ENCODE data around the gene TMEM135. TPM values are rescaled to one million over a fixed set of nuclear protein-coding genes. Genes with fewer than 3 reads are reported as not detected.

The TMEM135 gene
- total RNA-seq, 1 experiment from 2014 or later: 12.6 TPM

DNA sequence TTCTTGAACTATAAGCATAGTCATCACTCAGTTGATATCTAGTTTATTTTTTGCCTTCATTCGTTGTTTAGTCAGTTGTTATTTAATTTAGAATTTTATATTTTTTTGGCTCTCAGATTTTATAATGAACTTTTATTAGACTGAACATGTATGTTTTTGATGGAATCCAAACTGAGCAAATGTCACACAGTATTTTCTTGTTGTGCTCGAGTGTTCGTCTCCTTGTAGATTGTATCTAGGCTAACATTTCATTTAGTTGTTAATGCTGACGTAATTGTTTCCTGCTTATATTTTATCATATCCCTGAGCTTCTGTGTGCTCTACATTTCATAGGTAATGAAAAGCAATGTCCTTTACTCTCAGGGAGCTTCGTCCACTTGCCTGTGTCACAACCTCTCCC, 286.2 kb downstream of the TMEM135 start:
- Mint-ChIP-seq H3K4me1 (ENCODE audit: low read depth, unreplicated experiment) (no peaks in the 10 kb centered on the region), H3K27me3 (ENCODE audit: unreplicated experiment) (no peaks in the 10 kb centered on the region), H3K27ac (ENCODE audit: unreplicated experiment) (no peak overlapping the region), H3K4me3 (ENCODE audit: low read depth, unreplicated experiment) (no peak overlapping the region), H3K36me3 (ENCODE audit: insufficient read depth, unreplicated experiment) (no peaks in the 10 kb centered on the region), H3K9me3 (ENCODE audit: low read depth, unreplicated experiment) (no peaks in the 10 kb centered on the region)
- TF ChIP-seq, protein P1, sequence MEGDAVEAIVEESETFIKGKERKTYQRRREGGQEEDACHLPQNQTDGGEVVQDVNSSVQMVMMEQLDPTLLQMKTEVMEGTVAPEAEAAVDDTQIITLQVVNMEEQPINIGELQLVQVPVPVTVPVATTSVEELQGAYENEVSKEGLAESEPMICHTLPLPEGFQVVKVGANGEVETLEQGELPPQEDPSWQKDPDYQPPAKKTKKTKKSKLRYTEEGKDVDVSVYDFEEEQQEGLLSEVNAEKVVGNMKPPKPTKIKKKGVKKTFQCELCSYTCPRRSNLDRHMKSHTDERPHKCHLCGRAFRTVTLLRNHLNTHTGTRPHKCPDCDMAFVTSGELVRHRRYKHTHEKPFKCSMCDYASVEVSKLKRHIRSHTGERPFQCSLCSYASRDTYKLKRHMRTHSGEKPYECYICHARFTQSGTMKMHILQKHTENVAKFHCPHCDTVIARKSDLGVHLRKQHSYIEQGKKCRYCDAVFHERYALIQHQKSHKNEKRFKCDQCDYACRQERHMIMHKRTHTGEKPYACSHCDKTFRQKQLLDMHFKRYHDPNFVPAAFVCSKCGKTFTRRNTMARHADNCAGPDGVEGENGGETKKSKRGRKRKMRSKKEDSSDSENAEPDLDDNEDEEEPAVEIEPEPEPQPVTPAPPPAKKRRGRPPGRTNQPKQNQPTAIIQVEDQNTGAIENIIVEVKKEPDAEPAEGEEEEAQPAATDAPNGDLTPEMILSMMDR (IDR thresholded peaks at IDR 0.05; ENCODE audit: unreplicated experiment): no peak
- no TSS peak for BruUV-seq (replicated peaks)
- CTCF ChIA-PET: no interaction called here
- DNase-seq: no peak
- intact Hi-C loops (cut with micrococcal nuclease; ENCODE audit: unreplicated experiment): no loop called here

DNA sequence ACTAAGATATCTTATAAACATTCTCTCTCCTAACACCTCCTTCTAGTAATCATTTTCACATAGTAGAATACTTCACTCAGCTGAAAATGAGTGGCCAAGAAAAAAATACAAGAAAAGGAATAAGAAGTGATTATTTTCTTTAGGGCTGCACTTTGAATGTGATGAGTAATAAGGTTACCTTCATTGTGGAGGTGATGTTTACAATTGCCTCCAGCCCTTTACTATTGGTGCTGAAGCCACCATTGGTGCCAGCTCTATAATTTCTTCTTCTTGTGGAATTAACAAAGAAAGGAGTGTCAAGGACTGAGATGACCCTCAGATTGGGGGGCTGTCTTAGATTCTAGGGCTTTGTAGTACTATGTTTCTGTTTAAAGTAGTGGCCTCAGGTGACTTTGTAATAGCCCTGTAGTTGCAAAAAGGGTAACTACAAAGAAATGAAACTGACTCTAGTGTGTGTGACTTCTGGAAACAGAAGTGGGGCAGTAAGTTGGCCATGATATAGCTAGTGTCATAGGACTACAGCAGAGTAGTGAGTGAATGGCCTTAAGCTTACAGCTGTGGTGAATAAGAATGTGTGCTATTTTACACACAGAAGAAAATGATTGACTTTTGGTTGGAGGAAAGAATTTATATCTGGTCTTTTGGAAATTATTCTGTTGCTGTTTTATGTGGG, 287.2 kb downstream of the TMEM135 start:
- H3K4me1 Mint-ChIP-seq (ENCODE audit: low read depth, unreplicated experiment): no peaks in the 10 kb centered on the region
- DNase-seq: no peak
- CTCF ChIA-PET: no interaction called here
- no peaks in the 10 kb centered on the region for H3K36me3 Mint-ChIP-seq (ENCODE audit: insufficient read depth, unreplicated experiment)
- no TSS peak for BruUV-seq (replicated peaks)
- intact Hi-C loops (cut with micrococcal nuclease; ENCODE audit: unreplicated experiment): no loop called here
- H3K9me3 Mint-ChIP-seq (ENCODE audit: low read depth, unreplicated experiment): no peaks in the 10 kb centered on the region
- H3K27me3 Mint-ChIP-seq (ENCODE audit: unreplicated experiment): no peaks in the 10 kb centered on the region
- H3K27ac Mint-ChIP-seq (ENCODE audit: unreplicated experiment): no peak overlapping the region
- TF ChIP-seq, protein P1 (IDR thresholded peaks at IDR 0.05; ENCODE audit: unreplicated experiment): no peak
- no peak overlapping the region for H3K4me3 Mint-ChIP-seq (ENCODE audit: low read depth, unreplicated experiment)

DNA sequence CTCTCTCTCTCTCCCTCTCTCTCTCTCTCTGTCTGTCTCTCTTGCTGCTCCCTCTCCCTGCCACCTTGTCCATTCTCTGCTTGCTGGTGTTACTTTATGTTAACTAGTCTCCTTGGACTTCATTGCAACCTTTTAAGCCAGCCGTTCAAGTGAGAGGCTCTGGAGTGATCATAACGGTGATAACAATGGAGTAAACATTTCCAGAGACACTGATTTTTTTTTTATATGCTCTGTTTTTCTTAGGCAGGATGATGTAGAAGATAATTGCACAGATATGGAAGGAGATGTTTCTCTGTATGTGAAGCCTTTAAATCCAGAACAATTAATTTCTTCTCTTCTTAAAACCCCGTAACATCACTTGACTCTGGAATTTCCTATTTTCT, 287.7 kb downstream of the TMEM135 start:
- Mint-ChIP-seq H3K27ac (ENCODE audit: unreplicated experiment) (no peak overlapping the region), H3K36me3 (ENCODE audit: insufficient read depth, unreplicated experiment) (no peaks in the 10 kb centered on the region), H3K27me3 (ENCODE audit: unreplicated experiment) (no peaks in the 10 kb centered on the region), H3K4me3 (ENCODE audit: low read depth, unreplicated experiment) (no peak overlapping the region), H3K9me3 (ENCODE audit: low read depth, unreplicated experiment) (no peaks in the 10 kb centered on the region), H3K4me1 (ENCODE audit: low read depth, unreplicated experiment) (no peaks in the 10 kb centered on the region)
- no TSS peak for BruUV-seq (replicated peaks)
- TF ChIP-seq, protein P1 (IDR thresholded peaks at IDR 0.05; ENCODE audit: unreplicated experiment): no peak
- intact Hi-C loops (cut with micrococcal nuclease; ENCODE audit: unreplicated experiment): no loop called here
- no peak for DNase-seq
- CTCF ChIA-PET: no interaction called here

DNA sequence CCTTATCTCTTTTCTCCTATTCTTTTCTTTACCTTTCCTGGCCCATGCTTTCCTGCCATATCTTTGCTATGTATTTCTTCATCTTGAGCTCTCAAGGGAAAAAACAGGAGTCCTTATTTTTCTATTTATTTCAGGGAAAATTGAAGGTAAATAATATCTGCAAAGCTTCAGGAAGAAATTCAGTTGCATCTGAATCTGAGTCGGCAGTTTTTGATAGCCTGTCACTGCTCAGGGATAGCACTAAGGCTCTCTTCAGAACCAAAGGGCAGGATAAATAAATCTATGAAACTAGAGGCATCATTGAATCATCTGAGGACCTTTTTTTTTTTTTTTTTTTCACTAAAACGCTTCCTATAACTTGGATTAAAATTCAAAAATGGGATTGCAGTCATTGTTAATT, 288.9 kb downstream of the TMEM135 start:
- H3K27me3 Mint-ChIP-seq (ENCODE audit: unreplicated experiment): no peaks in the 10 kb centered on the region
- intact Hi-C loops (cut with micrococcal nuclease; ENCODE audit: unreplicated experiment): no loop called here
- CTCF ChIA-PET: interaction anchor here (0.7 kb wide), 1 partner anchor 9 kb away, joined by 3 read pairs; no protein-coding TSS in a partner anchor
- H3K36me3 Mint-ChIP-seq (ENCODE audit: insufficient read depth, unreplicated experiment): no peaks in the 10 kb centered on the region
- no peak overlapping the region for H3K4me3 Mint-ChIP-seq (ENCODE audit: low read depth, unreplicated experiment)
- DNase-seq: no peak
- TF ChIP-seq, protein P1 (IDR thresholded peaks at IDR 0.05; ENCODE audit: unreplicated experiment): no peak
- H3K9me3 Mint-ChIP-seq (ENCODE audit: low read depth, unreplicated experiment): no peaks in the 10 kb centered on the region
- no peak overlapping the region for H3K27ac Mint-ChIP-seq (ENCODE audit: unreplicated experiment)
- H3K4me1 Mint-ChIP-seq (ENCODE audit: low read depth, unreplicated experiment): no peaks in the 10 kb centered on the region
- no TSS peak for BruUV-seq (replicated peaks)
